GM21390 (cell line): Measurements from ENCODE around the gene FBXW9.
"Not testable (repeated sequence)": the region's sequence is repeated elsewhere in the genome, so short reads cannot be mapped to it uniquely, and the experiment has no call there.

Experiments
- ATAC-seq: cut with Tn5 transposase; IDR thresholded peaks from one replicate; pipeline ENCODE4 v1.9.1; 2021; ENCODE audit not compliant: unreplicated experiment

Gene FBXW9

GRCh38 chr19:12681074-12681987 is 15.1 kb downstream of the FBXW9 start, which contains the start of gene DHPS:
TSS of gene DHPS (minus strand) at chr19:12681880. CDS start at chr19:12681766, 114 bp downstream.
- peak; percentile 52 for ATAC-seq

- no peak for ATAC-seq
These were observed 16.4 kb downstream of the FBXW9 start for GRCh38 chr19:12680034-12680433.

- ATAC-seq = not testable (repeated sequence)
These were observed 18.4 kb downstream of the FBXW9 start for GRCh38 chr19:12678039-12678438.

- no peak for ATAC-seq
These were observed 19.5 kb downstream of the FBXW9 start for GRCh38 chr19:12676928-12677327.

GRCh38 chr19:12676384-12676792 is 20.0 kb downstream of the FBXW9 start:
- no peak for ATAC-seq

- no peak for ATAC-seq
These were observed 20.5 kb downstream of the FBXW9 start for GRCh38 chr19:12675940-12676339.

GRCh38 chr19:12675399-12675798 is 21.0 kb downstream of the FBXW9 start:
- no peak for ATAC-seq

- no peak for ATAC-seq
These were observed 23.7 kb downstream of the FBXW9 start for GRCh38 chr19:12672744-12673143.

- no peak for ATAC-seq
These were observed 26.1 kb downstream of the FBXW9 start for GRCh38 chr19:12670159-12670928.

GRCh38 chr19:12669270-12670158 is 26.9 kb downstream of the FBXW9 start:
- no peak for ATAC-seq

- ATAC-seq = no peak
These were observed 27.5 kb downstream of the FBXW9 start for GRCh38 chr19:12668932-12669269.

GRCh38 chr19:12668346-12668745 is 28.1 kb downstream of the FBXW9 start:
- no peak for ATAC-seq

GRCh38 chr19:12667731-12668302 is 28.6 kb downstream of the FBXW9 start:
- no peak for ATAC-seq

GRCh38 chr19:12666265-12667048 is 30.0 kb downstream of the FBXW9 start, which contains the start of the genes MAN2B1 and WDR83:
TSS of gene MAN2B1 (minus strand) at chr19:12666742. CDS start at chr19:12666701, 41 bp downstream.
TSS of gene WDR83 (plus strand) at chr19:12666807. CDS start at chr19:12669791, 2,984 bp downstream.
- no peak for ATAC-seq

- ATAC-seq = no peak
These were observed 30.7 kb downstream of the FBXW9 start for GRCh38 chr19:12665671-12666264.

GRCh38 chr19:12665281-12665573 is 31.2 kb downstream of the FBXW9 start:
- no peak for ATAC-seq

- no peak for ATAC-seq
These were observed 31.8 kb downstream of the FBXW9 start for GRCh38 chr19:12664406-12665280.

GRCh38 chr19:12660980-12661379 is 35.5 kb downstream of the FBXW9 start:
- no peak for ATAC-seq
